HepG2 (cell line): Measurements from ENCODE around the gene BCL2A1. TPM values are rescaled to one million over a fixed set of nuclear protein-coding genes. Genes with fewer than 3 reads are reported as not detected.
A peak's percentile ranks its signal among the peaks of the same experiment; 100 is the strongest.

Experiments used
- BCL3 ChIP-seq: sonication (generic); formaldehyde crosslinking; IDR thresholded peaks from 2 replicates; pipeline ENCODE4 v1.5.1; 2020; ENCODE audit warnings: mild to moderate bottlenecking, missing genetic modification reagents, moderate library complexity
- CC2D1A ChIP-seq: sonication (generic); formaldehyde crosslinking; IDR thresholded peaks from 2 replicates; pipeline ENCODE4 v1.8.1; 2023; ENCODE audit warnings: mild to moderate bottlenecking, missing genetic modification reagents
- ETV5 ChIP-seq: IDR thresholded peaks from 2 replicates; pipeline ENCODE4 v1.6.1; 2018; ENCODE audit warnings: missing biosample characterization, missing genetic modification reagents, inconsistent platforms, borderline replicate concordance
- FOXA3 ChIP-seq: IDR thresholded peaks from 2 replicates; pipeline ENCODE4 v1.6.1; 2016; ENCODE audit warnings: missing genetic modification reagents, missing compliant biosample characterization
- LCORL ChIP-seq, 2 experiments: fragments of 450-650 bp in 1 of 2; sonication (generic) in 1 of 2; formaldehyde crosslinking in 1 of 2; IDR thresholded peaks; 2 replicates each; pipeline versions ENCODE4 v1.5.0 to v1.6.1; 2017 to 2020; ENCODE audit warnings: antibody characterized with exemption in 1 of 2, missing genetic modification reagents in 1 of 2
- MLX ChIP-seq: IDR thresholded peaks from 2 replicates; pipeline ENCODE4 v1.6.1; 2016
- ONECUT2 ChIP-seq: sonication (generic); formaldehyde crosslinking; IDR thresholded peaks from 2 replicates; pipeline ENCODE4 v1.4.0; 2020; ENCODE audit warnings: missing genetic modification reagents
- PITX1 ChIP-seq: sonication (generic); formaldehyde crosslinking; IDR thresholded peaks from 2 replicates; pipeline ENCODE4 v1.5.1; 2020; ENCODE audit warnings: mild to moderate bottlenecking, missing genetic modification reagents
- ZMYM2 ChIP-seq: sonication (generic); formaldehyde crosslinking; IDR thresholded peaks from 2 replicates; pipeline ENCODE4 v1.8.0; 2022; ENCODE audit warnings: mild to moderate bottlenecking, missing genetic modification reagents
- ZNF605 ChIP-seq: sonication (generic); formaldehyde crosslinking; IDR thresholded peaks from 2 replicates; pipeline ENCODE4 v1.8.0; 2022; ENCODE audit warnings: mild to moderate bottlenecking, missing genetic modification reagents
- ZNF761 ChIP-seq: sonication (generic); formaldehyde crosslinking; conservative IDR thresholded peaks from 2 replicates; pipeline ENCODE4 v1.4.0; 2020; ENCODE audit warnings: mild to moderate bottlenecking, missing genetic modification reagents
- ZNF768 ChIP-seq: sonication (generic); formaldehyde crosslinking; IDR thresholded peaks from 2 replicates; pipeline ENCODE4 v1.4.0; 2020; ENCODE audit warnings: missing genetic modification reagents
- polyA plus RNA-seq, 8 experiments: library from polyadenylated mRNA; depleted of rRNA in 3 of 8; stranded (reverse) in 7 of 8; unstranded in 1 of 8; fragments of >200 nt; fragmentation: Illumina TruSeq in 4 of 8; extraction: Trizol in 4 of 8; gene quantifications; 2 replicates each; pipeline versions ENCODE4 v1.2.1 to v1.2.3, GENCODE V29; 2011 to 2016; ENCODE audit warnings: low read depth in 4 of 8, missing spikeins in 1 of 8, mixed read lengths in 1 of 8; ENCODE audit not compliant: insufficient read depth in 1 of 8
- total RNA-seq, 5 experiments: library from RNA; depleted of rRNA; stranded (reverse); fragments of >200 nt; fragmentation: Illumina TruSeq; extraction: Trizol; gene quantifications; 2 replicates each; pipeline ENCODE4 v1.2.3, GENCODE V29; 2016; ENCODE audit warnings: low read depth in 1 of 5
- TF ChIP-seq, protein P1 (sequence below): sonication (generic); formaldehyde crosslinking; IDR thresholded peaks from 2 replicates; pipeline ENCODE4 v1.4.0; 2020; ENCODE audit warnings: mild to moderate bottlenecking, low read depth, missing genetic modification reagents
- TF ChIP-seq, protein P2 (sequence below): sonication (generic); formaldehyde crosslinking; IDR thresholded peaks from 2 replicates; pipeline ENCODE4 v1.4.0; 2020; ENCODE audit warnings: missing genetic modification reagents, mild to moderate bottlenecking, borderline replicate concordance
- TF ChIP-seq, protein P3 (sequence below): sonication (generic); formaldehyde crosslinking; IDR thresholded peaks from 2 replicates; pipeline ENCODE4 v1.4.0; 2020; ENCODE audit warnings: missing genetic modification reagents
- TF ChIP-seq, protein P4 (sequence below): sonication (generic); formaldehyde crosslinking; IDR thresholded peaks from 2 replicates; pipeline ENCODE4 v1.4.0; 2020; ENCODE audit warnings: mild to moderate bottlenecking, missing genetic modification reagents

The BCL2A1 gene
- total and polyA plus RNA-seq, 2 of the 13 experiments (the other 11 are each of a cell fraction or from before 2014, with no cell fraction given): 0.08 to 0.31 TPM

GRCh38 chr15:80007532-80007931 is 36.5 kb upstream of the BCL2A1 start (continued):
- TF ChIP-seq ETV5 (peak; percentile 72; the same call in 1 of the 2 replicates), CC2D1A (CRISPR knock-in tag) (no peak), ONECUT2 (CRISPR knock-in tag) (no peak), ZMYM2 (CRISPR knock-in tag) (peak; percentile 55; the same call in 1 of the 2 replicates), ZNF605 (0 out of 2 replicates have a peak, but pooled peaks have one; percentile 10), ZNF768 (CRISPR knock-in tag) (no peak), LCORL (IDR thresholded peaks at IDR 0.05) (no peak), LCORL (CRISPR knock-in tag; IDR thresholded peaks at IDR 0.05) (peak; percentile 56; the same call in 1 of the 2 replicates), FOXA3 (CRISPR knock-in tag) (peak; percentile 42; the same call in 1 of the 2 replicates), ZNF761 (no peak), BCL3 (0 out of 2 replicates have a peak, but pooled peaks have one; percentile 67), PITX1 (peak; percentile 37; the same call in 1 of the 2 replicates), MLX (CRISPR knock-in tag) (no peak)
- TF ChIP-seq, protein P1, sequence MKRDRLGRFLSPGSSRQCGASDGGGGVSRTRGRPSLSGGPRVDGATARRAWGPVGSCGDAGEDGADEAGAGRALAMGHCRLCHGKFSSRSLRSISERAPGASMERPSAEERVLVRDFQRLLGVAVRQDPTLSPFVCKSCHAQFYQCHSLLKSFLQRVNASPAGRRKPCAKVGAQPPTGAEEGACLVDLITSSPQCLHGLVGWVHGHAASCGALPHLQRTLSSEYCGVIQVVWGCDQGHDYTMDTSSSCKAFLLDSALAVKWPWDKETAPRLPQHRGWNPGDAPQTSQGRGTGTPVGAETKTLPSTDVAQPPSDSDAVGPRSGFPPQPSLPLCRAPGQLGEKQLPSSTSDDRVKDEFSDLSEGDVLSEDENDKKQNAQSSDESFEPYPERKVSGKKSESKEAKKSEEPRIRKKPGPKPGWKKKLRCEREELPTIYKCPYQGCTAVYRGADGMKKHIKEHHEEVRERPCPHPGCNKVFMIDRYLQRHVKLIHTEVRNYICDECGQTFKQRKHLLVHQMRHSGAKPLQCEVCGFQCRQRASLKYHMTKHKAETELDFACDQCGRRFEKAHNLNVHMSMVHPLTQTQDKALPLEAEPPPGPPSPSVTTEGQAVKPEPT: no peak
- TF ChIP-seq, protein P2, sequence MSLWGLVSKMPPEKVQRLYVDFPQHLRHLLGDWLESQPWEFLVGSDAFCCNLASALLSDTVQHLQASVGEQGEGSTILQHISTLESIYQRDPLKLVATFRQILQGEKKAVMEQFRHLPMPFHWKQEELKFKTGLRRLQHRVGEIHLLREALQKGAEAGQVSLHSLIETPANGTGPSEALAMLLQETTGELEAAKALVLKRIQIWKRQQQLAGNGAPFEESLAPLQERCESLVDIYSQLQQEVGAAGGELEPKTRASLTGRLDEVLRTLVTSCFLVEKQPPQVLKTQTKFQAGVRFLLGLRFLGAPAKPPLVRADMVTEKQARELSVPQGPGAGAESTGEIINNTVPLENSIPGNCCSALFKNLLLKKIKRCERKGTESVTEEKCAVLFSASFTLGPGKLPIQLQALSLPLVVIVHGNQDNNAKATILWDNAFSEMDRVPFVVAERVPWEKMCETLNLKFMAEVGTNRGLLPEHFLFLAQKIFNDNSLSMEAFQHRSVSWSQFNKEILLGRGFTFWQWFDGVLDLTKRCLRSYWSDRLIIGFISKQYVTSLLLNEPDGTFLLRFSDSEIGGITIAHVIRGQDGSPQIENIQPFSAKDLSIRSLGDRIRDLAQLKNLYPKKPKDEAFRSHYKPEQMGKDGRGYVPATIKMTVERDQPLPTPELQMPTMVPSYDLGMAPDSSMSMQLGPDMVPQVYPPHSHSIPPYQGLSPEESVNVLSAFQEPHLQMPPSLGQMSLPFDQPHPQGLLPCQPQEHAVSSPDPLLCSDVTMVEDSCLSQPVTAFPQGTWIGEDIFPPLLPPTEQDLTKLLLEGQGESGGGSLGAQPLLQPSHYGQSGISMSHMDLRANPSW (CRISPR knock-in tag): no peak
- TF ChIP-seq, protein P3, sequence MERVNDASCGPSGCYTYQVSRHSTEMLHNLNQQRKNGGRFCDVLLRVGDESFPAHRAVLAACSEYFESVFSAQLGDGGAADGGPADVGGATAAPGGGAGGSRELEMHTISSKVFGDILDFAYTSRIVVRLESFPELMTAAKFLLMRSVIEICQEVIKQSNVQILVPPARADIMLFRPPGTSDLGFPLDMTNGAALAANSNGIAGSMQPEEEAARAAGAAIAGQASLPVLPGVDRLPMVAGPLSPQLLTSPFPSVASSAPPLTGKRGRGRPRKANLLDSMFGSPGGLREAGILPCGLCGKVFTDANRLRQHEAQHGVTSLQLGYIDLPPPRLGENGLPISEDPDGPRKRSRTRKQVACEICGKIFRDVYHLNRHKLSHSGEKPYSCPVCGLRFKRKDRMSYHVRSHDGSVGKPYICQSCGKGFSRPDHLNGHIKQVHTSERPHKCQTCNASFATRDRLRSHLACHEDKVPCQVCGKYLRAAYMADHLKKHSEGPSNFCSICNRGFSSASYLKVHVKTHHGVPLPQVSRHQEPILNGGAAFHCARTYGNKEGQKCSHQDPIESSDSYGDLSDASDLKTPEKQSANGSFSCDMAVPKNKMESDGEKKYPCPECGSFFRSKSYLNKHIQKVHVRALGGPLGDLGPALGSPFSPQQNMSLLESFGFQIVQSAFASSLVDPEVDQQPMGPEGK (CRISPR knock-in tag): peak; percentile 79
- TF ChIP-seq, protein P4, sequence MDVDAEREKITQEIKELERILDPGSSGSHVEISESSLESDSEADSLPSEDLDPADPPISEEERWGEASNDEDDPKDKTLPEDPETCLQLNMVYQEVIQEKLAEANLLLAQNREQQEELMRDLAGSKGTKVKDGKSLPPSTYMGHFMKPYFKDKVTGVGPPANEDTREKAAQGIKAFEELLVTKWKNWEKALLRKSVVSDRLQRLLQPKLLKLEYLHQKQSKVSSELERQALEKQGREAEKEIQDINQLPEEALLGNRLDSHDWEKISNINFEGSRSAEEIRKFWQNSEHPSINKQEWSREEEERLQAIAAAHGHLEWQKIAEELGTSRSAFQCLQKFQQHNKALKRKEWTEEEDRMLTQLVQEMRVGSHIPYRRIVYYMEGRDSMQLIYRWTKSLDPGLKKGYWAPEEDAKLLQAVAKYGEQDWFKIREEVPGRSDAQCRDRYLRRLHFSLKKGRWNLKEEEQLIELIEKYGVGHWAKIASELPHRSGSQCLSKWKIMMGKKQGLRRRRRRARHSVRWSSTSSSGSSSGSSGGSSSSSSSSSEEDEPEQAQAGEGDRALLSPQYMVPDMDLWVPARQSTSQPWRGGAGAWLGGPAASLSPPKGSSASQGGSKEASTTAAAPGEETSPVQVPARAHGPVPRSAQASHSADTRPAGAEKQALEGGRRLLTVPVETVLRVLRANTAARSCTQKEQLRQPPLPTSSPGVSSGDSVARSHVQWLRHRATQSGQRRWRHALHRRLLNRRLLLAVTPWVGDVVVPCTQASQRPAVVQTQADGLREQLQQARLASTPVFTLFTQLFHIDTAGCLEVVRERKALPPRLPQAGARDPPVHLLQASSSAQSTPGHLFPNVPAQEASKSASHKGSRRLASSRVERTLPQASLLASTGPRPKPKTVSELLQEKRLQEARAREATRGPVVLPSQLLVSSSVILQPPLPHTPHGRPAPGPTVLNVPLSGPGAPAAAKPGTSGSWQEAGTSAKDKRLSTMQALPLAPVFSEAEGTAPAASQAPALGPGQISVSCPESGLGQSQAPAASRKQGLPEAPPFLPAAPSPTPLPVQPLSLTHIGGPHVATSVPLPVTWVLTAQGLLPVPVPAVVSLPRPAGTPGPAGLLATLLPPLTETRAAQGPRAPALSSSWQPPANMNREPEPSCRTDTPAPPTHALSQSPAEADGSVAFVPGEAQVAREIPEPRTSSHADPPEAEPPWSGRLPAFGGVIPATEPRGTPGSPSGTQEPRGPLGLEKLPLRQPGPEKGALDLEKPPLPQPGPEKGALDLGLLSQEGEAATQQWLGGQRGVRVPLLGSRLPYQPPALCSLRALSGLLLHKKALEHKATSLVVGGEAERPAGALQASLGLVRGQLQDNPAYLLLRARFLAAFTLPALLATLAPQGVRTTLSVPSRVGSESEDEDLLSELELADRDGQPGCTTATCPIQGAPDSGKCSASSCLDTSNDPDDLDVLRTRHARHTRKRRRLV (CRISPR knock-in tag): no peak
